ENCODE results near the gene GALNT17. TPM values are rescaled to one million over a fixed set of nuclear protein-coding genes. Genes with fewer than 3 reads are reported as not detected.

Gene GALNT17
- total and polyA plus RNA-seq, 4 donors: 2.8 to 10.8 (median 7.4) TPM

GRCh38 chr7:71354716-71355115 lies 222.8 kb downstream of the GALNT17 start:
- ATAC-seq (ENCODE audit: insufficient read depth, low FRiP score): no peak
- Histone ChIP-seq H3K4me3 (no peak overlapping the region), H3K9ac (ENCODE audit: insufficient read depth in 1 of 2, low read length in 2 of 2) (no peak overlapping the region), H3K27me3 (ENCODE audit: control insufficient read depth in 3 of 3, insufficient read depth in 3 of 3, low read length in 2 of 3) (no peaks in the 10 kb centered on the region), H3K36me3 (ENCODE audit: control insufficient read depth in 4 of 4, insufficient read depth in 4 of 4, low read length in 4 of 4) (no peaks in the 10 kb centered on the region), H3K4me1 (ENCODE audit: control insufficient read depth in 5 of 5, insufficient read depth in 5 of 5, low read length in 5 of 5) (peaks cover 0 to under 1% (median 0%) of the 10 kb centered on the region in 5 donors), H3K9me3 (ENCODE audit: control insufficient read depth in 4 of 4, insufficient read depth in 3 of 4, low read length in 3 of 4) (peaks cover 0 to 7% (median 2%) of the 10 kb centered on the region in 4 donors), H3K27ac (ENCODE audit: low read depth in 1 of 2, low read length in 1 of 2) (no peak overlapping the region)
- no peak for TF ChIP-seq CTCF (IDR thresholded peaks at IDR 0.05; ENCODE audit: control extremely low read depth, extremely low read depth)
- DNase-seq: peak in 2 of 3 donors; percentile 48 to 68

- no peaks in the 10 kb centered on the region for H3K27me3 ChIP-seq (ENCODE audit: control insufficient read depth in 3 of 3, insufficient read depth in 3 of 3, low read length in 2 of 3)
- no peaks in the 10 kb centered on the region for H3K36me3 ChIP-seq (ENCODE audit: control insufficient read depth in 4 of 4, insufficient read depth in 4 of 4, low read length in 4 of 4)
- H3K4me3 ChIP-seq: no peak overlapping the region
- H3K9ac ChIP-seq (ENCODE audit: insufficient read depth in 1 of 2, low read length in 2 of 2): no peak overlapping the region
- no peak for DNase-seq
- 62 to 71% methylated on average over 4 of the region's 4 CpGs for WGBS, 2 donors
- H3K27ac ChIP-seq (ENCODE audit: low read depth in 1 of 2, low read length in 1 of 2): no peak overlapping the region
- peaks cover 0 to 4% (median 0%) of the 10 kb centered on the region in 4 donors for H3K9me3 ChIP-seq (ENCODE audit: control insufficient read depth in 4 of 4, insufficient read depth in 3 of 4, low read length in 3 of 4)
- no peak for TF ChIP-seq CTCF (IDR thresholded peaks at IDR 0.05; ENCODE audit: control extremely low read depth, extremely low read depth)
- peaks cover 0 to 4% (median 0%) of the 10 kb centered on the region in 5 donors for H3K4me1 ChIP-seq (ENCODE audit: control insufficient read depth in 5 of 5, insufficient read depth in 5 of 5, low read length in 5 of 5)
- ATAC-seq (ENCODE audit: insufficient read depth, low FRiP score): no peak
Measured at GRCh38 chr7:71361451-71362032, 229.6 kb downstream of the GALNT17 start.

DNA sequence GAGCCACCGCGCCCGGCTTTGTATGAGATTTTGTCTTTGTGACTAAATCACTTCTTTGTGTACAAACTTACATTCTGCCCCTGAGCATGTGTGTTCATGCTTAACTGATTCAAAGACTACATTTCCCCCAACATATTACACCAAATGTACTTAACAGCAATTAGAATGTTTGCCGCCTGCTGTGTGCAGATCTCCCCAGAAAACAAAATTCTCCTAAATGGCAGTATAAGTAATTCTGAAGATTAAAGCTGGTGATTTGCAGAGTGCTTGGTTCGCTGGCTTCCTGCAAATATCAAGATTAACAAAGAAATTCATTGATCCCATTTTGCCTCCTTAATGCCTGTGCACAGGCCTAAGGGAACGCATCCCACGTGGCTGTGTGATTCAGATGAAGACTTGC lies 230.3 kb downstream of the GALNT17 start:
- no peak for ATAC-seq (ENCODE audit: insufficient read depth, low FRiP score)

More for the DNA sequence above, 230.3 kb downstream of the GALNT17 start:
- Histone ChIP-seq H3K27me3 (ENCODE audit: control insufficient read depth in 3 of 3, insufficient read depth in 3 of 3, low read length in 2 of 3) (no peaks in the 10 kb centered on the region), H3K9me3 (ENCODE audit: control insufficient read depth in 4 of 4, insufficient read depth in 3 of 4, low read length in 3 of 4) (no peaks in the 10 kb centered on the region), H3K36me3 (ENCODE audit: control insufficient read depth in 4 of 4, insufficient read depth in 4 of 4, low read length in 4 of 4) (no peaks in the 10 kb centered on the region), H3K27ac (ENCODE audit: low read depth in 1 of 2, low read length in 1 of 2) (no peak overlapping the region), H3K9ac (ENCODE audit: insufficient read depth in 1 of 2, low read length in 2 of 2) (no peak overlapping the region), H3K4me1 (ENCODE audit: control insufficient read depth in 5 of 5, insufficient read depth in 5 of 5, low read length in 5 of 5) (peaks cover 0 to 4% (median 0%) of the 10 kb centered on the region in 5 donors), H3K4me3 (no peak overlapping the region)
- WGBS, 2 donors: 93 to 96% methylated on average over 7 of the region's 7 CpGs
- no peak for DNase-seq
- no peak for TF ChIP-seq CTCF (IDR thresholded peaks at IDR 0.05; ENCODE audit: control extremely low read depth, extremely low read depth)

Data from lung (tissue), 12 donors.